GM12801 (cell line): ENCODE results near the gene GTF3C1.

Experiments used
- TF ChIP-seq, protein P1 (sequence below): IDR thresholded peaks from one replicate; pipeline ENCODE4 v1.5.1; 2011; ENCODE audit warnings: control low read depth; ENCODE audit not compliant: insufficient read length; ENCODE audit errors: extremely low read depth

Gene GTF3C1

DNA sequence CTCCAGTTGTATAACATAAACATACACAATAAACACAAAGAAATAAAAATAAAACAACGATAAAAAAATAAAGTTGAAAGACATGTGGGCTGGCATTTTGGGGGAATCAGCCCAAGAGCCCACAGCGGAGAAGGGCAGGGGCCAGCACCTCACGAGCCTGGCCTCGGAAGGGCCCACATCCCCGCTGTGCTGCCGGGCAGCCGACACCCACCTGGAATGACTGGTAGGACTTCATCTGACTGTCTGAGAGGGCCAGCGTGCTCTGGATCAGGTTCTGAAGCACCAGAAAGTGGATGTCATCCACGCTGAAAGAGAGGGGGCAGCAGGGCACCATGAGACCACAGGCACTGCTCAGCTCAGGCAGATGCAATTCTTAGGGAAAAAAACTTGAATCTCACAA is 73.5 kb downstream of the GTF3C1 start:
- TF ChIP-seq, protein P1, sequence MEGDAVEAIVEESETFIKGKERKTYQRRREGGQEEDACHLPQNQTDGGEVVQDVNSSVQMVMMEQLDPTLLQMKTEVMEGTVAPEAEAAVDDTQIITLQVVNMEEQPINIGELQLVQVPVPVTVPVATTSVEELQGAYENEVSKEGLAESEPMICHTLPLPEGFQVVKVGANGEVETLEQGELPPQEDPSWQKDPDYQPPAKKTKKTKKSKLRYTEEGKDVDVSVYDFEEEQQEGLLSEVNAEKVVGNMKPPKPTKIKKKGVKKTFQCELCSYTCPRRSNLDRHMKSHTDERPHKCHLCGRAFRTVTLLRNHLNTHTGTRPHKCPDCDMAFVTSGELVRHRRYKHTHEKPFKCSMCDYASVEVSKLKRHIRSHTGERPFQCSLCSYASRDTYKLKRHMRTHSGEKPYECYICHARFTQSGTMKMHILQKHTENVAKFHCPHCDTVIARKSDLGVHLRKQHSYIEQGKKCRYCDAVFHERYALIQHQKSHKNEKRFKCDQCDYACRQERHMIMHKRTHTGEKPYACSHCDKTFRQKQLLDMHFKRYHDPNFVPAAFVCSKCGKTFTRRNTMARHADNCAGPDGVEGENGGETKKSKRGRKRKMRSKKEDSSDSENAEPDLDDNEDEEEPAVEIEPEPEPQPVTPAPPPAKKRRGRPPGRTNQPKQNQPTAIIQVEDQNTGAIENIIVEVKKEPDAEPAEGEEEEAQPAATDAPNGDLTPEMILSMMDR: no peak

DNA sequence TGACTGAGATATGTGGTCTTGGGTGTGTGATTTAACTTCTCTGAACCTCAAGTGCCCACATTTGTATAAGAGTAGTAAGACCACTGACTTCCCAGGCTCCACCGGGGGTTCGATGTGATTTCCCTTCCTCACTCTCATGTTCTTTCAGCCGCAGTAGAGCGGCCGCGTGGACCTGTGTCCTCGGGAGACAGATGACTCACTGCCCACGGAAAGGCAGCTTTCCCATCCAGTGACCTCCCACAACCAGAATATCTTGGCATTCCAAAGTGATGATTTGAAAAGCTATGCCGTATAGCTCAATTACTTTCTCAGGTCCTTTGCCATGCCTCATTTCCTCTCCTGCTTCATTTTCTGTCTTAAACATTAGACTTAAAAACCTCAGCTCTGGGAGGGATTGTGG is 74.2 kb downstream of the GTF3C1 start:
- TF ChIP-seq, protein P1: no peak

DNA sequence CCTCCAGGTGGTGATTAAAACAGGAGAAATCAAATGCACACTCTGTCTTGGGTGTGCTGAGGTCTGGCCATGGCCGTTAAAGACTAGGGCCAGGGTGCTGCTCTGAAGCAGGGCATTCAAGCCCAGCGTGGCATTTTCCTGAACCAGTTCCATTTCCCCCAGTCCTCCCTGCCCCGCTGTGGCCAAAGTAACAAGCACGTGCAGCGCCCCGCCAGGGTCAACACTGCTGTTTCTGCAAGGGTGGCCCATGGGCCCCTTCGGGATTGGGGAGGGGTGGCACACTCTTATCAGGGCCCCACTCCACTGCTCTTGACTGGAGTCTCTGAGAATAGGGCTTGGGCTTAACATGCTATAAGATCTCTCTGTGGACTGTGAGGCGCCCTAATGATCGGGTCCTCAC is 74.8 kb downstream of the GTF3C1 start:
- TF ChIP-seq, protein P1: no peak

DNA sequence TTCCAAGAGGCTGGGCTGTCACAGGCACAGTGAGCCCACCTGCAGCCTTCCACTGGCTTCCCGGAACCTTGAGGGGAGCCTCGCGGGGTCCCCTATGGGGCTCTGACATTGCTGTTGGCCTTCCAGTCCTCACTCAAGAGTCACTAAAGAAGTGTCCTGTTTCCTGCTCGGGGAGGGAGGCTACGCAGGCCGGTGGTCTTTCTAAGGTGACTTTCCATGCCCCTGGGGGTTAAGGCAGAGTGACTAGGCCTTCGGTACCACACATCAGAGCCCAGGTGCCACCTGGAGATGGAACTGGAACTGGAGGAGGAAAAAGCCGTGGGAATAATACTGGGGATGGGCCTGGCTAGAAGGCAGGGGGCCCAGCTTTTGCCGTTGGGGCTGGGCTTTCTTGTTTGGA is 75.7 kb downstream of the GTF3C1 start:
- TF ChIP-seq, protein P1: no peak

DNA sequence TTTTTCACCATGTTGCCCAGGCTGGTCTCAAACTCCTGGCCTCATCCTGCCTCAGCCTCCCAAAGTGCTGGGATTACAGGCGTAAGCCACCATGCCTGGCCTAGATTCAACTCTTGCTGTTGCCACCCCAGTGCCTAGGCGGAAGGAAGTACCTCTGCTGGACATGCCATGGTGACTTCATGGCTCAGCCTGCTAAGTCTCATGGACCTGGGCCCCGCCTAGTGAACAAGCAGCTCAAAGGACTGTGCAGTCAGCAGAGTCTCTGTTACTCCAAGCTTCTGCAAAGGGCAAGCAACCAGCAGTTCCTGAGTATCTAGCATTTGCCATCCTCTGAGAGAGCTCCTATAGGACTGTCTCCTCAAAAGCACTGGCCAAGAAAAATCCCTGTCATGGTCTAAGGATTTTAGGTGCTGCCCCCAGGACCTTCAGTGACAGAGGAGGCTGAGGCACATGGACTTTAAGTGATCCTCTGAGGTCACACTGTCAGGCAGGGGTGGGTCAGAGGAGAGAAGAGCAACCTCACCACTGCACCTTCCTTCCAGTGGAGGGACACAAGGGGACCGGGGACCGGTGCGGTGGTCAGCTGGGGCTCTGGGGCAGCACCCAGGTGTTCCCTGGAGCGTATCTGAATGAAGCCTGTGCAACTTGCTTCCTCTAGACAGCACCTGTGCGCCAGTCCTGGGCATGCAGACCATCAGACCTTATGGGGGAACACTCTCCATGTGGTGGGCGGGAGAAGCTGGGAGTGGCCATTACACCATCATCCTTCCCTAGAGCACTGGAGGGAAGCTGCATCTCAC is 76.4 kb downstream of the GTF3C1 start:
- TF ChIP-seq, protein P1: no peak

DNA sequence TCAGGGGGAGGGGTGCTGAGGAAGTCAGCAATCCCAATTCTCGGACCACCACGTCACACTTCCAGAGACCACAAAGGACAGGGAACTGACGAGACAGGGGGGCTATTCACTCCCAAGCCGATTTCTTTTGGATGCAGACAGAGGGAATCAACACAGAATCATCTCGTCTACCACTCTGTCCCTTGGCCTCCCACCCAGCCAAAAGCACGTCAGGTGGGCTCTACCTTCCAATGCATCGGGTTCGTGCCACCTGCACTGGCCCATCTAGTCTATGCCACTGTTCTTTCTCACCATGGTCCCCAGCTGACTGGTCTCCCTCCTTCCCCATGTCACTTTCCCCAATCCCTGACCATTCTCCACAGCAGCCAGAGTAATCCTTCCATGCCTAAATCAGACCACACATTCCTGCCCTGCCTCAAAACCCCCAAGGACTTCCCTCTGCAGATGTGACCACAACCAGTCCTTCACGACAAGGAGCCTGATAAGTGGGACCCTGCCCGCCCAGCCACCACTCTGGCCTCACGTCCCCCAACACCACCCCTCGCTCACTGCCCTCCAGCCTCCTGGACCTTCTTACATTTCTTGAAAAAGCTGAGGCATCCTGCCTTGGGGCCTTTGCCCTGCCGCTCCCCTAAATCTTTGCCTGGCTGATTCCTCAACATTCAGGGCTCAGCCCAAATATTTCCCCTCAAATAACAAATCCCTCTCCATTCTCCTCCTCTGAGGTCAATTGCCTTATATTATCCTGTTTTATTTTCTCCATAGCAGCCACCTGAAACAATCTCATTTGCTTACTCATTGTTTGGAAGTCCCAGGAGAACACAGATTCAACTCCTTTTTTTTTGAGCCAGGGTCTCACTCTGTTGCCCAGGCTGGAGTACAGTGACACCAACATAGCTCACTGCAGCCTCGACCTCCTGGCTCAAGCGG is 77.4 kb downstream of the GTF3C1 start:
- TF ChIP-seq, protein P1: no peak

DNA sequence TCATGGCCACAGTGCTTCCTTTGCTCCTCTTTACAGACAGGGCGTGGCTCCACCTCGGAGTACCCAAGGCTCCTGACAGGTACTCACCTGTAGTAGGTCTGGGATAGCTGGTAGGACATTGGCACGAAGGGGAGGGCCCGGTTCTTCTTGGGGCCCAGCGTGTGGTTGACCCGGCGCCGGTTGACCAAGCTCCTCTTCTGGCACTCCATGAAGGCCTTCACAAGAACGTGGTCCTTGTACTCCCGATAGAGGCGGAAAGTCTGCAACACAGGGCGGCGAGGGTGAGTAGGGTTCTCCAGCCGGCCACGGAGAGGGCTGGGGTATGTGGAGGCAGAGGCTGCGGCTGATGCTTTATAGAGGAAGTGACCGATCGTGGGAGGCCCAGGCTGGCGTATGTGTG is 78.1 kb downstream of the GTF3C1 start:
- TF ChIP-seq, protein P1: no peak
